ENCODE results near the gene C7orf57.
"Not testable (repeated sequence)": the region's sequence is repeated elsewhere in the genome, so short reads cannot be mapped to it uniquely, and the experiment has no call there.

C7orf57 gene

GRCh38 chr7:48035301-48035966 is at the start of gene C7orf57:
TSS of gene C7orf57 (plus strand) at chr7:48035543. CDS start at chr7:48036309, 766 bp downstream.
- Histone ChIP-seq H3K4me3 (peak within 1 kb of the TSS; percentile 70), H3K9ac (ENCODE audit: insufficient read length) (no peak within 1 kb of the TSS), H3K9me3 (ENCODE audit: low read depth, low read length) (no peaks in the 10 kb centered on the region), H3K27ac (no peak within 1 kb of the TSS), H3K36me3 (ENCODE audit: insufficient read depth, low read length) (no peaks in the 10 kb centered on the region)
- no peak for TF ChIP-seq POLR2AphosphoS5 (IDR thresholded peaks at IDR 0.05; ENCODE audit: borderline replicate concordance, low read depth, low read length)
- TF ChIP-seq FOXP2 (optimal IDR thresholded peaks at IDR 0.05; ENCODE audit: control extremely low read depth, extremely low read length, insufficient read depth): no peak
- TF ChIP-seq EZH2 (IDR thresholded peaks at IDR 0.05): no peak
- DNase-seq (ENCODE audit: low read depth, low spot score): no peak

GRCh38 chr7:47988496-47989386 is 46.6 kb upstream of the C7orf57 start:
- no peak for DNase-seq (ENCODE audit: low read depth, low spot score)
- H3K27ac ChIP-seq: no peak overlapping the region
- H3K9ac ChIP-seq (ENCODE audit: insufficient read length): no peak overlapping the region
- H3K4me3 ChIP-seq: no peak overlapping the region
- TF ChIP-seq POLR2AphosphoS5 (IDR thresholded peaks at IDR 0.05; ENCODE audit: borderline replicate concordance, low read depth, low read length): no peak
- no peak for TF ChIP-seq EZH2 (IDR thresholded peaks at IDR 0.05)
- no peak for TF ChIP-seq FOXP2 (optimal IDR thresholded peaks at IDR 0.05; ENCODE audit: control extremely low read depth, extremely low read length, insufficient read depth)
- no peaks in the 10 kb centered on the region for H3K36me3 ChIP-seq (ENCODE audit: insufficient read depth, low read length)
- no peaks in the 10 kb centered on the region for H3K9me3 ChIP-seq (ENCODE audit: low read depth, low read length)

- not testable (repeated sequence) for H3K27ac ChIP-seq; H3K9me3 ChIP-seq (ENCODE audit: low read depth, low read length); DNase-seq (ENCODE audit: low read depth, low spot score); H3K9ac ChIP-seq (ENCODE audit: insufficient read length); H3K4me3 ChIP-seq; H3K36me3 ChIP-seq (ENCODE audit: insufficient read depth, low read length)
Observed at GRCh38 chr7:47989607-47990400, 45.5 kb upstream of the C7orf57 start.

GRCh38 chr7:47990592-47990991 is 44.8 kb upstream of the C7orf57 start:
- H3K4me3 ChIP-seq: no peak overlapping the region
- no peak for TF ChIP-seq EZH2 (IDR thresholded peaks at IDR 0.05)
- no peak for TF ChIP-seq FOXP2 (optimal IDR thresholded peaks at IDR 0.05; ENCODE audit: control extremely low read depth, extremely low read length, insufficient read depth)
- no peak for TF ChIP-seq POLR2AphosphoS5 (IDR thresholded peaks at IDR 0.05; ENCODE audit: borderline replicate concordance, low read depth, low read length)
- H3K36me3 ChIP-seq (ENCODE audit: insufficient read depth, low read length): no peaks in the 10 kb centered on the region
- no peak overlapping the region for H3K9ac ChIP-seq (ENCODE audit: insufficient read length)
- no peak overlapping the region for H3K27ac ChIP-seq
- no peaks in the 10 kb centered on the region for H3K9me3 ChIP-seq (ENCODE audit: low read depth, low read length)
- no peak for DNase-seq (ENCODE audit: low read depth, low spot score)

- no peak for TF ChIP-seq EZH2 (IDR thresholded peaks at IDR 0.05)
- TF ChIP-seq POLR2AphosphoS5 (IDR thresholded peaks at IDR 0.05; ENCODE audit: borderline replicate concordance, low read depth, low read length): no peak
- no peak for TF ChIP-seq FOXP2 (optimal IDR thresholded peaks at IDR 0.05; ENCODE audit: control extremely low read depth, extremely low read length, insufficient read depth)
- no peak overlapping the region for H3K9ac ChIP-seq (ENCODE audit: insufficient read length)
- H3K4me3 ChIP-seq: no peak overlapping the region
- H3K36me3 ChIP-seq (ENCODE audit: insufficient read depth, low read length): no peaks in the 10 kb centered on the region
- no peak for DNase-seq (ENCODE audit: low read depth, low spot score)
- no peaks in the 10 kb centered on the region for H3K9me3 ChIP-seq (ENCODE audit: low read depth, low read length)
- no peak overlapping the region for H3K27ac ChIP-seq
Observed at GRCh38 chr7:47991270-47991669, 44.1 kb upstream of the C7orf57 start.

GRCh38 chr7:47991741-47992311 is 43.5 kb upstream of the C7orf57 start:
- Histone ChIP-seq H3K27ac (no peak overlapping the region), H3K4me3 (no peak overlapping the region), H3K9me3 (ENCODE audit: low read depth, low read length) (no peaks in the 10 kb centered on the region), H3K36me3 (ENCODE audit: insufficient read depth, low read length) (no peaks in the 10 kb centered on the region), H3K9ac (ENCODE audit: insufficient read length) (no peak overlapping the region)
- TF ChIP-seq FOXP2 (optimal IDR thresholded peaks at IDR 0.05; ENCODE audit: control extremely low read depth, extremely low read length, insufficient read depth) (no peak), POLR2AphosphoS5 (IDR thresholded peaks at IDR 0.05; ENCODE audit: borderline replicate concordance, low read depth, low read length) (peak; percentile 33; the same call in 1 of the 2 replicates)
- DNase-seq (ENCODE audit: low read depth, low spot score): no peak

- TF ChIP-seq FOXP2 (optimal IDR thresholded peaks at IDR 0.05; ENCODE audit: control extremely low read depth, extremely low read length, insufficient read depth) (no peak), POLR2AphosphoS5 (IDR thresholded peaks at IDR 0.05; ENCODE audit: borderline replicate concordance, low read depth, low read length) (no peak), EZH2 (IDR thresholded peaks at IDR 0.05) (no peak)
- Histone ChIP-seq H3K27ac (no peak overlapping the region), H3K36me3 (ENCODE audit: insufficient read depth, low read length) (no peaks in the 10 kb centered on the region), H3K4me3 (no peak overlapping the region), H3K9me3 (ENCODE audit: low read depth, low read length) (no peaks in the 10 kb centered on the region), H3K9ac (ENCODE audit: insufficient read length) (no peak overlapping the region)
- no peak for DNase-seq (ENCODE audit: low read depth, low spot score)
Observed at GRCh38 chr7:47992446-47992845, 42.9 kb upstream of the C7orf57 start.

- Histone ChIP-seq H3K36me3 (ENCODE audit: insufficient read depth, low read length) (no peaks in the 10 kb centered on the region), H3K27ac (no peak overlapping the region), H3K9me3 (ENCODE audit: low read depth, low read length) (no peaks in the 10 kb centered on the region), H3K4me3 (no peak overlapping the region), H3K9ac (ENCODE audit: insufficient read length) (no peak overlapping the region)
- TF ChIP-seq POLR2AphosphoS5 (IDR thresholded peaks at IDR 0.05; ENCODE audit: borderline replicate concordance, low read depth, low read length): no peak
- TF ChIP-seq EZH2 (IDR thresholded peaks at IDR 0.05): no peak
- TF ChIP-seq FOXP2 (optimal IDR thresholded peaks at IDR 0.05; ENCODE audit: control extremely low read depth, extremely low read length, insufficient read depth): no peak
- DNase-seq (ENCODE audit: low read depth, low spot score): no peak
Observed at GRCh38 chr7:47999413-47999812, 35.9 kb upstream of the C7orf57 start.

GRCh38 chr7:48000164-48000563 is 35.2 kb upstream of the C7orf57 start:
- not testable (repeated sequence) for H3K27ac ChIP-seq

More at GRCh38 chr7:48000164-48000563, 35.2 kb upstream of the C7orf57 start:
- DNase-seq (ENCODE audit: low read depth, low spot score); H3K36me3 ChIP-seq (ENCODE audit: insufficient read depth, low read length); H3K9me3 ChIP-seq (ENCODE audit: low read depth, low read length); H3K4me3 ChIP-seq; H3K9ac ChIP-seq (ENCODE audit: insufficient read length): not testable (repeated sequence)
